SJSA1 (cell line): ENCODE data around the gene ULK4. TPM values are rescaled to one million over a fixed set of nuclear protein-coding genes. Genes with fewer than 3 reads are reported as not detected.

Experiments
- DNase-seq, 2 experiments: peaks; one replicate each; pipeline ENCODE4 v3.0.0-alpha.2; 2015 to 2020; ENCODE audit warnings: low spot score in 2 of 2, low read depth in 1 of 2
- H3K27ac ChIP-seq: fragments of 250-450 bp; sonication (Bioruptor Pico); 2 replicates; pipeline ENCODE4 v1.5.1; 2020; ENCODE audit warnings: mild to moderate bottlenecking, moderate library complexity
- H3K27me3 ChIP-seq: fragments of 250-450 bp; sonication (Bioruptor Pico); replicated peaks from 2 replicates; pipeline ENCODE4 v1.5.1; 2020; ENCODE audit warnings: mild to moderate bottlenecking, moderate library complexity
- H3K36me3 ChIP-seq: fragments of 250-450 bp; sonication (Bioruptor Pico); 2 replicates; pipeline ENCODE4 v1.5.1; 2020; ENCODE audit warnings: mild to moderate bottlenecking
- H3K4me1 ChIP-seq: fragments of 250-450 bp; sonication (Bioruptor Pico); replicated peaks from 2 replicates; pipeline ENCODE4 v1.6.1; 2021; ENCODE audit warnings: mild to moderate bottlenecking
- H3K4me3 ChIP-seq: fragments of 250-450 bp; sonication (Bioruptor Pico); 2 replicates; pipeline ENCODE4 v1.5.1; 2020; ENCODE audit warnings: mild to moderate bottlenecking
- H3K9me3 ChIP-seq: fragments of 250-450 bp; sonication (Bioruptor Pico); replicated peaks from 2 replicates; pipeline ENCODE4 v1.5.1; 2020; ENCODE audit warnings: mild to moderate bottlenecking
- total RNA-seq: library from RNA; depleted of rRNA; stranded (reverse); fragments of >200 nt; shearing (Covaris generic); gene quantifications from 2 replicates; pipeline ENCODE4 v1.2.3, GENCODE V29; 2014; rRNA removed

The ULK4 gene
- total RNA-seq, 1 experiment from 2014 or later = 10.9 TPM

DNA sequence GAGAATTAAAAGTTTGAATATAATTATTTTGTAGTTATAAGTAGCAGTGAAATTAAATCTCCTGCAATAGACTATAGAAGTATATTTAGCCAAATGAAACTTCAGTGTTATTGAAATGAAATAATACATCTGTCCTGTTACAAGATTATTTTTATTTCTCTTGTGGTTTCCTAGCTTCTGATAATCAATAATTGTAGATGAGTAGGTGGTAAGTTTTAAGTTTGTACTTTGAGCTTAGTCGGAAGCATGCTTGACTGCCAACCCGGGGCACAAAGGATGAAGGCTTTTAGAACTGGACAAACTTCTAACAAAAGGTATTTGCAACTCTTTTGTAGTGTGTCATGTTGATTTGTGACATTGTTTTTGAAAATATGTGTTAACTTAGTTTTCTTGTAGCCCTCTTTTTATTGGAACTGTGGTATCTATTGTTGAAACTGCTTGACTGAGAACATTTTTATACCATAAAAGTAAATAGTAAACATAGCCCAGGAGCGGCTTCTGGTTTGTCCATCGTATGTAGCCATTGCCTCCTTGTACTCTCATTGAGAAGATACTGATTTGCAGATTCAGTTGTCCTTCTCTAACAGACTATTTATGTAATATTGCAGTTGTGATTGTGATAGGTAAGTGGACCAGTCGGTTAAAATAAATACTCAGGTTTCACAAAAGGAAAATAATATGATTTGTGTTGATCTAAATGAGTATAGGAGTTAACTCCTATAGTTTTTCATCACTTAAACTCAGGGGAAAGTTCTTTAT, 759.6 kb downstream of the ULK4 start:
- Histone ChIP-seq H3K4me1 (peaks cover 27% of the 10 kb centered on the region), H3K9me3 (no peaks in the 10 kb centered on the region), H3K27me3 (no peaks in the 10 kb centered on the region), H3K4me3 (peak overlapping the region; percentile 95; the same call in 1 of the 2 replicates), H3K36me3 (peaks cover 19% of the 10 kb centered on the region), H3K27ac (no peak overlapping the region)
- DNase-seq = peak in 1 of 2 experiments; percentile 28

DNA sequence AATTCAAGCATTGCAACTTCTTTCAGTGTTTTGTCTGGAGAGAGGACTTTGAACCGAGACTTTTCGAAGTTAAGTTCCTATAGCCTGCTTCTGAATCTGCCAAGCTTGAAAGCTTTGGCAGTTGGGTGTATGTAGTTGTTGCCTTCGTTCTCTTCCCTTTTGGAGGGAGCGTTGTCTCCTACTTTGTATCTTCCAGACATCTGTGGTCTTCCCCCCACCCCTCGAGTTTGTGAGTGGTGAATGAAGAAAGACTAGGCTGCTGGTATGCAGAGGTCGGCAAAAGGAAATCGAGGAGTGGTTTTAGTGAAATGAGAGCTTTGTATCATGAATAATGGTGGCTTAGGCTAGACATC, 761.3 kb downstream of the ULK4 start:
- no peaks in the 10 kb centered on the region for H3K27me3 ChIP-seq
- H3K36me3 ChIP-seq = peaks cover 13% of the 10 kb centered on the region
- peak overlapping the region; percentile 95 for H3K4me3 ChIP-seq
- no peaks in the 10 kb centered on the region for H3K9me3 ChIP-seq
- DNase-seq = peak in 1 of 2 experiments; percentile 46
- peak overlapping the region; percentile 15; the same call in 1 of the 2 replicates for H3K27ac ChIP-seq
- H3K4me1 ChIP-seq = peaks cover 27% of the 10 kb centered on the region

DNA sequence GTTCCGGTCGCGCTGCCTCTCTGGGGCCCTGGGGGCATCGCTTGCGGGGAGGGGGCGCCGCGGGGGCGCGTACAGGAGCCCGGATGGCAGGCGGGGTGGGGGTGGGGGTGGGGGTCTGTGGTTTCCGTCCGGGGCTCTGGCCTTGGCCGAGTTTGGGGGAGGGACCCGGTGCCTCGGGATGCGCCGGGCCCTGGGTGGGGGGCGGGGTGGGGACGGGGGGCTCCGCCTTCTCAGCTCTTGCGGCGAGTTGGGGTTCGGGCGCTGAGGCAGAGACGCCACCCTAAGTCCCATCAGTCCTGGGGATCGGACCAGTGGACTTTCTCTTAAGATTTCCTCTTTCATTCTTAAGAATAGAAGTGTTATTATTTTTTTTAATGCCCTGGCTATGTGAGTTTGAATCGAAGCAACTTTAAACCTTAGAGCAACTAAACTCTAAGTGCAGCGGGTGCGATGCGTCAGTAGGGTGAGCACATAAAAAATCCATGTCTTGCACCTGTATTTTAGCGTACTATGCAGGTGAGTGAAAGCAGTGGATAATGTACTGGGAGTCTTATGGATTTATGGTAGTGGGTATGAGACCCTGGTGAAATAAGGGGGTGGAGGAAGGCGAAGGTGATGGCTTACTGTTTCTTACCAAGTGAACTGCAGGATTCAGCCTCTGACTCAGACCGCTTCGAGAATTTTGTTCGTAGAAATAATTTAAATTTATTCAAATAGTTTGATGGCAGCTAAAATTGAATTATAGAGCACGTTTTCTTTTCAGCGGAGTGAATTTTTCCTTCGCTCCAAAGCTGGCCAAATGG, 761.8 kb downstream of the ULK4 start:
- Histone ChIP-seq H3K9me3 (no peaks in the 10 kb centered on the region), H3K27ac (peak overlapping the region; percentile 95), H3K4me1 (peaks cover 27% of the 10 kb centered on the region), H3K36me3 (peaks cover 13% of the 10 kb centered on the region), H3K4me3 (peak overlapping the region; percentile 95), H3K27me3 (0 out of 2 replicates have a peak, but pooled peaks cover 2% of the 10 kb centered on the region)
- peak; percentile 39 to 41 for DNase-seq

DNA sequence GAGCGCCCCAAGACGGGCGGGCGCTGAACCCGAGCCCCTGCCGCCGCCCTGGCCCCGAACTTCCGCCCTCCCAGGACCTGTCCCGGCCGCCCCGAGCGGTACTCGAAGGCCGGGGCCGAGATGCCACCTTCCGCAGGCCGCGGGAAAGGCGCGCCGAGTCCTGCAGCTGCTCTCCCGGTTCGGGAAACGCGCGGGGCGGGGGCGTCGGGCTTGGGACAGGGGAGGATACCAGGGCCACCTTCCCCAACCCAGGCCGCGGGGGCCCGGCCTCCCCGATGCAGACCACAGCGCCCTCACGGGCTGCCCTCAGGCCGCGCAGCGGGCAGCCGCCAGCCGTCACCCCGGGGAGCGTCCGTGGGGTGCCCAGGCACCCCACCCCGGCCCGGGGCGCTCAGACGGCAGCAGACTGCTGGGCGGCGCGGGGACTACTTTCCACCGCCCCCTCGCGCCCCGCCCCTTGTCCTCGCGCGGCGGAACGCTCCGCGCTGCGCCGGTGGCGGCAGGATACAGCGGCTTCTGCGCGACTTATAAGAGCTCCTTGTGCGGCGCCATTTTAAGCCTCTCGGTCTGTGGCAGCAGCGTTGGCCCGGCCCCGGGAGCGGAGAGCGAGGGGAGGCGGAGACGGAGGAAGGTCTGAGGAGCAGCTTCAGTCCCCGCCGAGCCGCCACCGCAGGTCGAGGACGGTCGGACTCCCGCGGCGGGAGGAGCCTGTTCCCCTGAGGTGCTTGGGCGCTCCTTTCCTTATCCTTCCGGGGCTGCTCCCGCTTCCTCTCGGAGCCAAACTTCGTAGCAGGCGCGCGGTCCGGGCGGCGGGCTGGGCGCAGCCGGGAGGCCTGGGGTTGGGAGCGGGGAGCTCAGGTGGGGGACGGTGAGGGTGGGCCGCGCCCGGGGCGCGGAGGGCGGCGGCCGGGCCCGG, 762.7 kb downstream of the ULK4 start, which contains the start of gene CTNNB1:
Gene CTNNB1, plus strand, starts transcription at position 556 of the 916 bp plus-strand sequence. CDS start 24,564 bp downstream, outside the sequence.
- Histone ChIP-seq H3K27me3 (0 out of 2 replicates have a peak, but pooled peaks cover 3% of the 10 kb centered on the region), H3K4me3 (peak within 1 kb of the TSS; percentile 95), H3K9me3 (no peaks in the 10 kb centered on the region), H3K27ac (peak within 1 kb of the TSS; percentile 95), H3K4me1 (peaks cover 27% of the 10 kb centered on the region), H3K36me3 (peaks cover 13% of the 10 kb centered on the region)
- DNase-seq = peak; percentile 84 to 94

DNA sequence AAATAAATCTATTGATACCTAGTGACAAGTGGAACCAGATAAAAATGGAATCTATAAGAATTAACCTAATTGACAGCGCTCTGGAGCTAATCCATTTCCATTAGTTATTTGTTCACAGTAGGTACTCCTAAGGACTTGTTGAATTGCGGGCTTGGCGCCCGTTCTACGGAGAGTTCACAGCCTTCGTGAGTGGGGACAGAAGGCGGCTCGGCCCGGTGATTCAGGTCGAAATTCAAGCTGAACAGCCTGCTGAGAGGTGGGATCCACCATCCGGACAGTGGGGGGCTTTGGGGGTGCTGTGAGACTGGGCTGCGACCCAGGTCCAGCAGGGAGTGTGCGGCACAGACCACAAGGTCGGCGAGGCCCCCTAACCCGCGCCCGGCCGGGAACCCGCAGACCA, 763.4 kb downstream of the ULK4 start:
- DNase-seq = no peak
- peaks cover 3% of the 10 kb centered on the region; the same call in 1 of the 2 replicates for H3K27me3 ChIP-seq
- H3K4me3 ChIP-seq = peak overlapping the region; percentile 95
- H3K4me1 ChIP-seq = peaks cover 27% of the 10 kb centered on the region
- no peaks in the 10 kb centered on the region for H3K9me3 ChIP-seq
- peak overlapping the region; percentile 95 for H3K27ac ChIP-seq
- peaks cover 13% of the 10 kb centered on the region for H3K36me3 ChIP-seq

DNA sequence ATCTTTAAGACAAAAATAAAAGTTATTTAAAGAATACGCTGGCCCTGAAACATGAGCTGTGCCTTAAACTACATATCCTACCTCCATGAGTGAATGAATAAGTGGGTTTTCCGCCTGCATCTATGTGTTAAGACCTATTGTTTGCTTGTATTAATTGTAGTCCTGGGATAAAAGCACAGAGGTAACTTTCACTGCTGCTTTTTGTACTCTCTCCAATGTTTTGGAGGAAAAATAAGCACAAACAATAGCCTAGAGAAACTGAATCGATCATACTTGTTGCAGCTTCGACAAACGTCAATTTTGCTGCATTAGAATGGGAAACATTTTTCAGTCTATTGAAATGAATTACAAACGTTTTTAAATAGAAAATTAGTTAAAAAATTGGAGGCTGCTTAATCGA, 763.9 kb downstream of the ULK4 start:
- H3K27ac ChIP-seq = no peak overlapping the region
- no peak overlapping the region for H3K4me3 ChIP-seq

More for the DNA sequence above, 763.9 kb downstream of the ULK4 start:
- Histone ChIP-seq H3K9me3 (no peaks in the 10 kb centered on the region), H3K4me1 (peaks cover 27% of the 10 kb centered on the region), H3K36me3 (peaks cover 13% of the 10 kb centered on the region), H3K27me3 (peaks cover 3% of the 10 kb centered on the region; the same call in 1 of the 2 replicates)
- DNase-seq = no peak

Other genes with a start within 250 kb of the ULK4 start
- gene TRAK1, start 129.3 kb upstream of the ULK4 start, total RNA-seq = 8.1 and 15.4 TPM in 2 replicates